Activated CD4-positive, alpha-beta T cell treated with anti-CD3 and anti-CD28 coated beads, Interleukin-2, amount 50 U/mL, for 4 hours (primary cell): ENCODE data around the gene KRTAP26-1.

Source experiments
- DNase-seq, 2 experiments: peaks; one replicate each; pipeline ENCODE4 v3.0.0-alpha.2; 2020

The KRTAP26-1 gene

DNA sequence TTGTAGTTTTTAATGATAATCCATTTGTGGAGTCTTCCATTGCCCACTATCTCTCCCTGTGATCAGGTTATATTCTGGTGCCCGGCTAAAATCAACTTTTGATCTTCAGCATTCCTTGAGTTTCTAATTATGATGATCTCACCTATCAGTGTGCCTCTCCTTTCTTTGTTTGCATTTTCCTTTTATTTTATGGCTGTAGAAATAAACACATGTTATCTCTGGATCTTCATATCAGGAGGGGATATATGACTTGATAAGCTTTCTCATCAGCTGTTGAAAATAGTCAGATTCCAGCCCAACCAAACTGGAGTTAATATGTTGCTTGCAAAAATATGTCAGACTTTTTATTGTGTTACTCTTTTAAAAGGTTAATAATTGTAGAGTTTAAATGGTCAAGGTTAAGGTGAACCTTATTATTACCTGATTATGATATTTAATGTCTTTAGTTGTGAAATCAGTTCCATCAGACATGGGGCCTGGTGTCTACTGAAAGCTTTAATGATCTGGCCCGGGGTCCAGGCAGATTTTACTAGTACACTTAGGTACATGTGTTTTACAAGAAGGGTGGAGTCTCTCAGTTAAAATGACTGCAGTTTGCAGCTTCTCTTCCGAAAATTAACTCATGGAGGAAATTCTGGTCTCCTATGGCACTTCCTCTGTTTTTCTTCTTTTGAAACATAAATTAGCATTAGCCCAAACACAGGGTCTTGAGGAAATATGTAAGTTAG is 50.1 kb downstream of the KRTAP26-1 start:
- no peak for DNase-seq
